GM18502 (cell line): ENCODE data around the gene ABCA12.
"Not testable (repeated sequence)": the region's sequence is repeated elsewhere in the genome, so short reads cannot be mapped to it uniquely, and the experiment has no call there.

Experiments used
- ATAC-seq: cut with Tn5 transposase; IDR thresholded peaks from one replicate; pipeline ENCODE4 v1.9.1; 2021; ENCODE audit warnings: mild to moderate bottlenecking; ENCODE audit not compliant: unreplicated experiment, poor library complexity

Gene ABCA12

GRCh38 chr2:215138479-215138878, at the start of gene ABCA12:
ABCA12 (minus strand) TSS chr2:215138626; CDS start chr2:215138208, 418 bp downstream.
- no peak for ATAC-seq

- ATAC-seq, result no peak
These were observed 49.7 kb upstream of the ABCA12 start for GRCh38 chr2:215188078-215188477.

- no peak for ATAC-seq
These were observed 47.6 kb upstream of the ABCA12 start for GRCh38 chr2:215186021-215186420.

GRCh38 chr2:215178121-215178520, 39.7 kb upstream of the ABCA12 start:
- no peak for ATAC-seq

- ATAC-seq, result no peak
These were observed 33.4 kb upstream of the ABCA12 start for GRCh38 chr2:215171796-215172195.

GRCh38 chr2:215171151-215171550, 32.7 kb upstream of the ABCA12 start:
- peak; percentile 86 for ATAC-seq

GRCh38 chr2:215166505-215166904, 28.1 kb upstream of the ABCA12 start:
- not testable (repeated sequence) for ATAC-seq

- ATAC-seq, result not testable (repeated sequence)
These were observed 24.9 kb upstream of the ABCA12 start for GRCh38 chr2:215163319-215163718.

GRCh38 chr2:215161301-215161829, 22.9 kb upstream of the ABCA12 start:
- ATAC-seq, result no peak

GRCh38 chr2:215160081-215160480, 21.7 kb upstream of the ABCA12 start:
- no peak for ATAC-seq

GRCh38 chr2:215156453-215156852, 18.0 kb upstream of the ABCA12 start:
- ATAC-seq, result no peak

- no peak for ATAC-seq
These were observed 11.5 kb upstream of the ABCA12 start for GRCh38 chr2:215149894-215150293.

- no peak for ATAC-seq
These were observed 11.1 kb upstream of the ABCA12 start for GRCh38 chr2:215149486-215149885.

- ATAC-seq, result no peak
These were observed 10.6 kb upstream of the ABCA12 start for GRCh38 chr2:215149060-215149459.

GRCh38 chr2:215145611-215146010, 7.2 kb upstream of the ABCA12 start:
- ATAC-seq, result no peak

GRCh38 chr2:215144106-215144875, 5.9 kb upstream of the ABCA12 start:
- no peak for ATAC-seq

- ATAC-seq, result no peak
These were observed 5.0 kb upstream of the ABCA12 start for GRCh38 chr2:215143458-215143857.

GRCh38 chr2:215141706-215142105, 3.3 kb upstream of the ABCA12 start:
- ATAC-seq, result no peak

GRCh38 chr2:215140166-215140707, 1.8 kb upstream of the ABCA12 start:
- no peak for ATAC-seq

GRCh38 chr2:215137741-215138340, 585 bp downstream of the ABCA12 start:
- ATAC-seq, result no peak

GRCh38 chr2:215137329-215137686, 1.1 kb downstream of the ABCA12 start:
- ATAC-seq, result no peak
